A172 (cell line): ENCODE measurements around the gene NSD1. TPM values are rescaled to one million over a fixed set of nuclear protein-coding genes. Genes with fewer than 3 reads are reported as not detected.

Source experiments
- total RNA-seq: library from RNA; depleted of rRNA; stranded (reverse); fragments of >200 nt; shearing (Covaris generic); gene quantifications from 2 replicates; pipeline ENCODE4 v1.2.3, GENCODE V29; 2014; rRNA removed

NSD1 gene
- total RNA-seq, 1 experiment from 2014 or later, result 48.6 TPM

Other genes starting within 250 kb of the NSD1 start
- not detected in 2 replicates for gene HK3, start 234.4 kb upstream of the NSD1 start, total RNA-seq
- gene UIMC1, start 127.0 kb upstream of the NSD1 start, total RNA-seq, result 42.9 and 43.9 TPM in 2 replicates
- 17.6 and 21.1 TPM in 2 replicates for gene ZNF346, start 111.1 kb upstream of the NSD1 start, total RNA-seq
- gene FGFR4, start 46.9 kb upstream of the NSD1 start, total RNA-seq, result 9.1 and 10.7 TPM in 2 replicates
- gene RAB24, start 169.9 kb downstream of the NSD1 start, total RNA-seq, result 15.3 and 23.1 TPM in 2 replicates
- gene PRELID1, start 170.0 kb downstream of the NSD1 start, total RNA-seq, result 376 and 403 TPM in 2 replicates
- gene MXD3, start 178.1 kb downstream of the NSD1 start, total RNA-seq, result 81.3 and 99.7 TPM in 2 replicates
- gene LMAN2, start 217.9 kb downstream of the NSD1 start, total RNA-seq, result 361 and 423 TPM in 2 replicates
- 28.2 and 36.5 TPM in 2 replicates for gene RGS14, start 224.2 kb downstream of the NSD1 start, total RNA-seq